Measurements from ENCODE around the gene OMG.

The OMG gene

DNA sequence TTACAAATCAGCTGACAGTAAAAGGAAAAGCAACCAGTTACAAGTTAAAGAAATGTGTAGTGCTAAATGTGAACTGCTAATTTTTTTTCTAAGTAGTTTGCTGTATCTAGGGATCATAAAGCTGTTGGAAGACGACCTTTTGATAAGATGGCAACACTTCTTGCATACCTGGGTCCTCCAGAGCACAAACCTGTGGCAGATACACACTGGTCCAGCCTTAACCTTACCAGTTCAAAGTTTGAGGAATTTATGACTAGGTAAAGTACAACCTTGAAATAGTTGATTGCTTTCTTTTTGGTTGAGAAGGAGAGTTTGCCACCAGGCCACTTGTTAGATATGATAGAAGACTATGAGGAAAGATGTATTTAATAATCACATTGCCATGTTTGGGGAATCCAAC, 35.4 kb downstream of the OMG start:
- no peak for DNase-seq

DNA sequence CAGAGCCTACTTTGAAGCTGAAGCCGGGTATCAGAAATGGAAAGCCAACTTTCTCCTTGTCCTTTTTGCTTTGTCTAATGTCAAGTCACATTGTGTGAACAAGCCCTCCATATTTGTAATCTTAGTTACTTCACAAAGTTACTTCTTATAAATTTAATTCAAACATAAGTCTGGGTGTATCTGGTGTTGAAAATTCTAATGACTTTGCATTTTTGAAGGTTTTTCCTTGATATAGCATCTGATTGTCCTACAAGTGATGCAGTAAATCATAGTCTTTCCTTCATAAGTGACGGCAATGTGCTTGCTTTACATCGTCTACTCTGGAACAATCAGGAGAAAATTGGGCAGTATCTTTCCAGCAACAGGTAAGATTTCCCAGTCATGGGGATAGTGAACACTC, 36.9 kb downstream of the OMG start:
- DNase-seq, result no peak

GRCh38 chr17:31256936-31257335, 40.1 kb downstream of the OMG start:
- DNase-seq, result no peak

DNA sequence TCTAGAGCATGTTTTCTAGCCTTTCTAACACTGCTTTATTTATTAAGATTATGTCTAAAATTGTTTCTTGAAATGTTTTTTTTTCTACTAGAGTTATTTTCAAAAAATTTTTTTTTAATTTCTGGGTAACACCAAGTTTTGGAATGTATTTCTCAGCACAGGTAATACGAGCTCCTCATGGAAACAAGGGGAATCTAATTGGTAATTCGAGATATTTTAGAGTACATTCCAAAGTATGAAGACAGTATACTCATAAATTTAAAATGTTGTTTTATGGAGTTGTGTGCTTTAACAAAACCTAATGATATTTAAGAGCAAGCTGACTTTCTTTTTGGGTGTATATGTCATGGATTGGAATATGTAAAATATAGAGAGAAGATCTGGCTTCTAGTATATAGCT, 42.4 kb downstream of the OMG start:
- no peak for DNase-seq

GRCh38 chr17:31252741-31253140, 44.3 kb downstream of the OMG start:
- no peak for DNase-seq

GRCh38 chr17:31251970-31252328, 45.1 kb downstream of the OMG start:
- DNase-seq, result no peak

GRCh38 chr17:31251105-31251969, 45.7 kb downstream of the OMG start:
- no peak for DNase-seq

DNA sequence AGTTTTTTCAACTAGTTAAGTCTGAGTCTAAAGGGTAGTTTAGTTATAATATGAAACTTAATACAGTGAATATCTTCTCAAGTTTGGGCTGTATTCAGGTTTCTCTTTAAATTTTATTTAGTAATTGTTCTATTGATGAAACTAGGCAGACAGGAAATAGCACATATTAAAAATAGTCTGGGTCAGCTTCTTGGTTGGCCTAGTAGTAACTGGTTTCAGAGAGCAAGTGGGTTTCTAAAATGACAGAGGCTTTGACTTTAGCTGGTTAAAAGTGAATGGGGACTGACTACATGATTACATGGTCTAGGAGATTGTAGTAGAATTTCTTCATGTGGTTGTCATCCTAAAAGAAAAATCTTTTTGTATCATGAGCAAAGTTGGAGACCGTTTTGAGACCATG, 46.8 kb downstream of the OMG start:
- no peak for DNase-seq

- DNase-seq, result no peak
Observed at GRCh38 chr17:31249835-31250141, 47.3 kb downstream of the OMG start.

- DNase-seq, result no peak
Observed at GRCh38 chr17:31248986-31249834, 47.8 kb downstream of the OMG start.

All from C1 segment of cervical spinal cord (tissue), 14 donors.